SU-DHL-6 (cell line): ENCODE results near the gene EXT2.

Experiments used
- H2AFZ ChIP-seq: fragments of 200-600 bp; sonication (generic); 2 replicates; pipeline ENCODE4 v1.6.1; 2014; ENCODE audit warnings: low read depth, mild to moderate bottlenecking, moderate library complexity, mixed read lengths, antibody characterized with exemption, low read length; ENCODE audit not compliant: severe bottlenecking
- H3F3A ChIP-seq: fragments of 200-600 bp; shearing (Covaris generic); 2 replicates; pipeline ENCODE4 v1.6.0; 2016; ENCODE audit warnings: antibody characterized with exemption, mild to moderate bottlenecking; ENCODE audit not compliant: insufficient read depth
- H3K27ac ChIP-seq: fragments of 200-600 bp; sonication (generic); 2 replicates; pipeline ENCODE4 v1.5.1; 2016; ENCODE audit warnings: low read depth, mild to moderate bottlenecking, low read length, moderate library complexity, mixed read lengths
- H3K27me3 ChIP-seq: fragments of 200-600 bp; sonication (generic), shearing (Covaris generic); 2 replicates; pipeline ENCODE4 v1.6.0; 2014; ENCODE audit warnings: mild to moderate bottlenecking, low read length
- H3K36me3 ChIP-seq: fragments of 200-600 bp; sonication (generic); 2 replicates; pipeline ENCODE4 v1.6.1; 2014; ENCODE audit warnings: mild to moderate bottlenecking, low read length, mixed read lengths
- H3K4me2 ChIP-seq: fragments of 300-600, 200-600 bp; shearing (Covaris generic), sonication (generic); 2 replicates; pipeline ENCODE4 v1.6.0; 2014; ENCODE audit warnings: low read length, low read depth, mild to moderate bottlenecking; ENCODE audit not compliant: poor library complexity, severe bottlenecking
- H3K4me3 ChIP-seq: fragments of 200-600 bp; sonication (generic); 2 replicates; pipeline ENCODE4 v1.5.1; 2014; ENCODE audit warnings: antibody characterized with exemption, low read length, mild to moderate bottlenecking, mixed read lengths; ENCODE audit not compliant: insufficient read depth, poor library complexity, severe bottlenecking
- H3K79me2 ChIP-seq: fragments of 200-600 bp; sonication (generic); 2 replicates; pipeline ENCODE4 v1.6.1; 2014; ENCODE audit warnings: mild to moderate bottlenecking, low read length, moderate library complexity; ENCODE audit not compliant: insufficient read depth
- H3K9ac ChIP-seq: fragments of 200-600 bp; sonication (generic); 2 replicates; pipeline ENCODE4 v1.7.0; 2014; ENCODE audit warnings: mild to moderate bottlenecking, low read length
- H3K9me2 ChIP-seq: fragments of 200-600 bp; sonication (generic); replicated peaks from 2 replicates; pipeline ENCODE4 v1.6.1; 2014; ENCODE audit warnings: low read length; ENCODE audit not compliant: insufficient read depth
- H3K9me3 ChIP-seq: fragments of 200-600 bp; sonication (generic); 2 replicates; pipeline ENCODE4 v1.6.1; 2014; ENCODE audit warnings: low read length, mixed read lengths; ENCODE audit not compliant: insufficient read depth
- H4K20me1 ChIP-seq: fragments of 200-600 bp; sonication (generic); 2 replicates; pipeline ENCODE4 v1.6.1; 2014; ENCODE audit warnings: low read depth, mild to moderate bottlenecking, antibody characterized with exemption, low read length, moderate library complexity, mixed read lengths
- EZH2phosphoT487 ChIP-seq: fragments of 200-600 bp; sonication (generic), shearing (Covaris generic); conservative IDR thresholded peaks from 2 replicates; pipeline ENCODE4 v1.6.1; 2018; ENCODE audit warnings: mild to moderate bottlenecking, antibody characterized with exemption, low read length, moderate library complexity, mixed read lengths
- TF ChIP-seq, protein P1 (sequence below): fragments of 200-600 bp; sonication (generic); IDR thresholded peaks from one replicate; pipeline ENCODE4 v1.5.1; 2017; ENCODE audit warnings: antibody characterized with exemption, mild to moderate bottlenecking, low read length, moderate library complexity; ENCODE audit not compliant: insufficient read depth, poor library complexity, severe bottlenecking

Gene EXT2

GRCh38 chr11:44271286-44271685, 175.8 kb downstream of the EXT2 start:
- H3K9me3 ChIP-seq = no peaks in the 10 kb centered on the region
- no peak overlapping the region for H3K9ac ChIP-seq
- no peak overlapping the region for H3K4me2 ChIP-seq
- no peaks in the 10 kb centered on the region for H3F3A ChIP-seq
- no peaks in the 10 kb centered on the region for H3K9me2 ChIP-seq
- H2AFZ ChIP-seq = no peak overlapping the region
- no peak overlapping the region for H3K4me3 ChIP-seq
- TF ChIP-seq, protein P1, sequence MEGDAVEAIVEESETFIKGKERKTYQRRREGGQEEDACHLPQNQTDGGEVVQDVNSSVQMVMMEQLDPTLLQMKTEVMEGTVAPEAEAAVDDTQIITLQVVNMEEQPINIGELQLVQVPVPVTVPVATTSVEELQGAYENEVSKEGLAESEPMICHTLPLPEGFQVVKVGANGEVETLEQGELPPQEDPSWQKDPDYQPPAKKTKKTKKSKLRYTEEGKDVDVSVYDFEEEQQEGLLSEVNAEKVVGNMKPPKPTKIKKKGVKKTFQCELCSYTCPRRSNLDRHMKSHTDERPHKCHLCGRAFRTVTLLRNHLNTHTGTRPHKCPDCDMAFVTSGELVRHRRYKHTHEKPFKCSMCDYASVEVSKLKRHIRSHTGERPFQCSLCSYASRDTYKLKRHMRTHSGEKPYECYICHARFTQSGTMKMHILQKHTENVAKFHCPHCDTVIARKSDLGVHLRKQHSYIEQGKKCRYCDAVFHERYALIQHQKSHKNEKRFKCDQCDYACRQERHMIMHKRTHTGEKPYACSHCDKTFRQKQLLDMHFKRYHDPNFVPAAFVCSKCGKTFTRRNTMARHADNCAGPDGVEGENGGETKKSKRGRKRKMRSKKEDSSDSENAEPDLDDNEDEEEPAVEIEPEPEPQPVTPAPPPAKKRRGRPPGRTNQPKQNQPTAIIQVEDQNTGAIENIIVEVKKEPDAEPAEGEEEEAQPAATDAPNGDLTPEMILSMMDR = no peak
- TF ChIP-seq EZH2phosphoT487 = no peak
- no peaks in the 10 kb centered on the region for H3K36me3 ChIP-seq
- no peaks in the 10 kb centered on the region for H3K79me2 ChIP-seq
- H4K20me1 ChIP-seq = no peaks in the 10 kb centered on the region
- H3K27me3 ChIP-seq = no peaks in the 10 kb centered on the region
- no peak overlapping the region for H3K27ac ChIP-seq

- Histone ChIP-seq H3K4me2 (no peak overlapping the region), H3F3A (no peaks in the 10 kb centered on the region), H4K20me1 (no peaks in the 10 kb centered on the region), H3K9me3 (no peaks in the 10 kb centered on the region), H3K27me3 (no peaks in the 10 kb centered on the region), H3K36me3 (no peaks in the 10 kb centered on the region), H3K9me2 (no peaks in the 10 kb centered on the region), H3K79me2 (no peaks in the 10 kb centered on the region), H2AFZ (no peak overlapping the region), H3K9ac (no peak overlapping the region), H3K4me3 (no peak overlapping the region), H3K27ac (no peak overlapping the region)
- TF ChIP-seq, protein P1 = no peak
- TF ChIP-seq EZH2phosphoT487 = no peak
Observed at GRCh38 chr11:44274404-44274803, 178.9 kb downstream of the EXT2 start.

- Histone ChIP-seq H2AFZ (no peak overlapping the region), H3F3A (no peaks in the 10 kb centered on the region), H3K79me2 (no peaks in the 10 kb centered on the region), H4K20me1 (no peaks in the 10 kb centered on the region), H3K4me2 (no peak overlapping the region), H3K27ac (no peak overlapping the region), H3K9me3 (no peaks in the 10 kb centered on the region), H3K36me3 (no peaks in the 10 kb centered on the region), H3K9ac (no peak overlapping the region), H3K9me2 (no peaks in the 10 kb centered on the region), H3K4me3 (no peak overlapping the region), H3K27me3 (no peaks in the 10 kb centered on the region)
- TF ChIP-seq, protein P1 = no peak
- no peak for TF ChIP-seq EZH2phosphoT487
Observed at GRCh38 chr11:44275241-44275640, 179.8 kb downstream of the EXT2 start.
